UCSD-AML1 (cell line): ENCODE measurements around the gene FOXO6.

Source experiments
- DNase-seq: peaks from one replicate; lab custom pipeline; 2025; ENCODE audit not compliant: unreplicated experiment; lab: John Stamatoyannopoulos, UW

Gene FOXO6

GRCh38 chr1:41400225-41400624 is 39.0 kb downstream of the FOXO6 start:
- DNase-seq: no peak

DNA sequence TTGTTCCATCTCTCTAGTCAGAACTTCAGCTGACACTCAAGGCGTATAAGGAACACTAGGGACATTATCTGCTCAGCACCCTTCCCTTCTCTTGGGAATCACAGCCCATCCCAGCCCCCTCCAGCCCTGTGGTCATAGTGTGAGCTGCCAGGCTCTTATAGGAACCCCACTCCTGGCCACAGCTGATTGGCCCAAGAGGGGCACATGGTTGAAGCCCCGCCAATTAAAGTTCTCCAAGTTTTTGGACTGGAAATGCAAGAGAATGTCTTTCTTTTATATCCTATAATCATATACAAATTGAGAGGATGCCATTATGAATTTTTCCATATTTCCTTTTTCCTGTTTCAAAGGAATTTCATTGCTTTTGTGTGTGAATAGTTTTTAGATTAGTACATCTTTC is 40.7 kb downstream of the FOXO6 start:
- DNase-seq: no peak

DNA sequence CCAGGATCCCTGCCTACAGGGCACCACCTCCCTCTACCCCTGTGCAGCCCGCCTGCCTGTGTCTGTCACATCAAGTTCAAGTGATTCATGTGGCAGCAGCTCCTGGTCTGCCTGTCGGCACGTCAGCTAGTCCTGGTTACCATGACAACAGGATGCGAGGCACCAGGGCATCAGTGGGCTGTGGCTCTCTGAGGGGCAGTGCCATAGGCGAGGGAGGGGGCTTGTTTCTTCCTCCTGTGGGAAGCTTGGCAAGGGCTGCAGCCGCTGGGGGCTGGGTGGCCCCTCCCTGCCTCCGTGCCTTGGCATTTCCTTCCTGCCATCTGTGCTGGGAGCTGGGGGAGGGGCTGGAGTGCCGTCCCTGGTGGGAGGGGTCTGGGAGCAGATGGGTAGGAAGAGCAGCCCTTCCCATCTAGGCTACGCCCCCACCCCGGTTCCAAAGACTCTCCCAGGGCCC is 43.1 kb downstream of the FOXO6 start:
- DNase-seq: peak; percentile 63

DNA sequence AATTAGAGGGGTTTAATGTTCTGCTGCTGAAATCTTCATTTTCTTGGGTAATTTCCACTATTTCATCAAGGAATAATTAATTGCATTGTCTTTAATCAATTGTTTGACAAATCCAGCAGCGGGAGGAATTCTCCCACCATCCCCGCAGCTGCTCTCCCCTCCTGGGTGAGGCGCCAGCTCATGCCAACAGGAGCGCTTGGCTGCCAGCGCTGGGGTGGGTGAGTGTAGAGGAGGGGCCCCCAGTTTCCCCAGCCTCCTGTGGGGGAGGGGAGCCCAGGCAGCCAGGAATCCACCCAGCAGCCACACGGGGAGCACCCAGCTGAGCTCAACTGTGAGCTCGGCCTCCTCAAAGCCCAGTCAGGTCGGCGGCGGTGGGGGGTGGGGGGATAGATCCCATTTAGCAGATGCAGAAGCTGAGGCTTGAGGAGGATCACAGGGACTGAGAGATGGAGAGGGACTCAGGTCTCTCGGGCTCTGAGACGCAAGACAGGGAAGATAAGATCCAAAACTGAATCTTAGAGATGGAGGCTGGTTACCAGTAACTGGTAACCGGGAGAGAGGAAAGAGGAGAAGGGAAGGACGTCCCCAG is 46.5 kb downstream of the FOXO6 start:
- DNase-seq: no peak

- DNase-seq: no peak
Observed at GRCh38 chr1:41408691-41409090, 47.5 kb downstream of the FOXO6 start.

GRCh38 chr1:41409825-41410224 is 48.6 kb downstream of the FOXO6 start:
- DNase-seq: no peak

DNA sequence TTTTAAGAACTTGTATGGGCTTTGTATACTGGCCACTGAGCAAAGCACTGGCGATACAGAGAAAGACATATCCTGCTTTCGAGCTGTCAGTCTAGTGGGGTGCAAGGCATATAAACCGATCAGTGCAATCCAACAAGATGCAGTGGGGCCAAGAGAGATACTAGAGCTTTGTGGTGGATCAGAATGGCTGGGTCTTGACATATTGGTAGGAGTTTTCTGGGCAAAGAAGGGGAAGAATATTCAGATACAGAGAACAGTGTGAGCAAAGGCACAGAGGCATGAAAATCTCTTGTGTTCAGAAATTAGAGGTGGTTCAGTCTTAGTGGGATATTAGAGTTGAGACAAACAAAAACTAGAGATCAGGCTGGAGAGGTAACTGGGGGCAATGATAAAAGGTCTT is 49.2 kb downstream of the FOXO6 start:
- no peak for DNase-seq

- no peak for DNase-seq
Observed at GRCh38 chr1:41411229-41411628, 50.0 kb downstream of the FOXO6 start.

DNA sequence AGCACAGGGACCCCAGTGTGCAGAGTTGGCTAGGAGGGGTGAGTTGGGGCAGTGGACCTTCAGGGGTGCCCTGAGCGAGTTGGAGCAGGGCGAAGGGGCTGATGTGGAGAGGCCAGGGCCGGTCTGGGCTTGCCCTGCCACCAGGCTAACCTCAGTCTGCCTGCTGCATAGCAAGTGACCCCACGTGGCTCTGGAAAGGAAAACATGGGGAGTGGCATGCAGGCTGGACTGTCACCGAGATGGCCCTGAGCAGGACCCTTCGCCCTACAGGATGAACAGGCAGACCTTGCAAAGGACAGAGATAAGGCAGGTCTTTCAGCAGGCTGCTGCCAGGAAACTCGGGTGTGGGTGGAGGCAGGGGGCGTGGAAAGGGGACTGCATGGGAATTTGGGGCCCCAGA is 51.5 kb downstream of the FOXO6 start:
- DNase-seq: no peak

- DNase-seq: no peak
Observed at GRCh38 chr1:41413748-41414281, 52.6 kb downstream of the FOXO6 start.

GRCh38 chr1:41414296-41414695 is 53.1 kb downstream of the FOXO6 start:
- no peak for DNase-seq

- DNase-seq: no peak
Observed at GRCh38 chr1:41414716-41415306, 53.6 kb downstream of the FOXO6 start.

DNA sequence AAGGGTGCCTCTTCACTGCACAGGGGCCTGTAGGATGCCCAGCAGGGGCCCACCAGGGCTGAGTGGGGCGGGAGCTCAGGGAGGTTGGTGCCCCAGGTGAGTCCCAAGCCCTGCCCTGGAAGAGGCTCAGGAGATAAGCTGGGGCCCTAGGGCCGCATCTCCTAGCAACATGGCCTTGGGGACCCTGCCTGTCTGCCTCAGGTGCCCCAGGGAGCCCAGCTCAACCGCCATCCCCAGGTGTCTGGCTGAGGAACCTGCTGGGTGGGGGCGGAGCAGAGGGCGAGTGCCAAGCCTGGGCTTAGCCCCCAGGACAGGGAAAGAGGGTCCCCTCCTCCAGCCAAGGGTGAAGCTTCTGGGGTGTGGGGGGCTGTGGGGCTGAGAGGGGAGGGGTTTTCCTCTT is 54.8 kb downstream of the FOXO6 start:
- no peak for DNase-seq

DNA sequence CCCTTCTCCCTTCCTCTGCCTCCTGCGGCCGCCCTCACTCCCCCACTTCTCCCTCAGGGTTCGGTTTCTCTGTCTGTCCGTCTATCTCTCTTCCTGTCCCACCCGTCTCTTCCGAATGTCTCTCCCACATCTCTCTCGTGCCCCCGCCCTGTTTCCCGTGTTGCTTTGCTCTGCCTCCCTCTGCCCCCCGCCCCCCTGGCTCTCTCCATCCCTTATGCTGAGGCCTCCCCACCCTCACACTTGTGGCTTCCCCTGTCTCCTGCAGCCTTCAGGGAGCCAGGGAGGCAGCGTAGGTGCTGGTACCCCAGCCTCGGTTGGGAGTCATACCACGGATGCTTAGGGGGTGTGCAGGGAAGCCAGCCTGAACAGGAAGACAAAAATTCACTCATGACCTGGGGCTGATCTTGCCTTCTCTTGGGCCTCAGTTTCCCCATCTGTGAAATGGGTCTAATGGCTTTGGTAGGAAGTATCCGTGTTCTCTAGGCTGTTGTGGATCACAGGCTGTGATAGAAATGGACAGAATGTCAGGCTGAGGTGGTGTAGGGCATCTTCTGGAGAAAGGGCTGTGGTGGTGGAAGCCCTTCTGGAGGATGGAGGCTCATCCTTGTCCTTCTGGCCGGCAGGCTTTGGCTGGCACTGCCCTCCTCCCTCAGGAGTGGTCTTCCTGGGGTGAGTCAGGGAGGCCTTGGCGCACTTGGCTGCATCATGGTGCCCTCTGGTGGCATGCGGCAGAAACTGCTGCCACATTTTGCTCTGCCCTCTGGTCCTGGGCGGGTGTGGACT is 55.5 kb downstream of the FOXO6 start:
- peak; percentile 58 for DNase-seq

GRCh38 chr1:41417335-41417682 is 56.1 kb downstream of the FOXO6 start:
- no peak for DNase-seq

DNA sequence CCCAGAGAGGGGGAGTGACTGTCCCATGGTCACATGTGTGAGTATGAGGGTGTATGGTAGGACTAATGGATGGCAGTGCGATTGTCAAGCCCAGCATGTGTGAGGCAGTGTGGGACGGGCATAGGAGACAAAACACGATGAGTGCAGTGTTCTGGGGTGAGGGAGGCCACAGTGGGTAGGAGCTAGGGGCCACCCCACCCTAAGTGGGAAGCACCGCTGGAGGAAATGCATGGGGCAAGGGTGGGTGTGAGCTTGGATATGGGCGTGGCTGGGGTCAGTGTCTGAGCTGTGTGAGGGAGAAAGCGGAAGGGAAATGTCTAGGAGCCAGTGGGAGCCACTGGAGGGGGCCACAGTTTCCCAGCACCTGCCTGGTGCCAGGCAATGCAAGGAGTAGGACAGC is 56.5 kb downstream of the FOXO6 start:
- DNase-seq: no peak

DNA sequence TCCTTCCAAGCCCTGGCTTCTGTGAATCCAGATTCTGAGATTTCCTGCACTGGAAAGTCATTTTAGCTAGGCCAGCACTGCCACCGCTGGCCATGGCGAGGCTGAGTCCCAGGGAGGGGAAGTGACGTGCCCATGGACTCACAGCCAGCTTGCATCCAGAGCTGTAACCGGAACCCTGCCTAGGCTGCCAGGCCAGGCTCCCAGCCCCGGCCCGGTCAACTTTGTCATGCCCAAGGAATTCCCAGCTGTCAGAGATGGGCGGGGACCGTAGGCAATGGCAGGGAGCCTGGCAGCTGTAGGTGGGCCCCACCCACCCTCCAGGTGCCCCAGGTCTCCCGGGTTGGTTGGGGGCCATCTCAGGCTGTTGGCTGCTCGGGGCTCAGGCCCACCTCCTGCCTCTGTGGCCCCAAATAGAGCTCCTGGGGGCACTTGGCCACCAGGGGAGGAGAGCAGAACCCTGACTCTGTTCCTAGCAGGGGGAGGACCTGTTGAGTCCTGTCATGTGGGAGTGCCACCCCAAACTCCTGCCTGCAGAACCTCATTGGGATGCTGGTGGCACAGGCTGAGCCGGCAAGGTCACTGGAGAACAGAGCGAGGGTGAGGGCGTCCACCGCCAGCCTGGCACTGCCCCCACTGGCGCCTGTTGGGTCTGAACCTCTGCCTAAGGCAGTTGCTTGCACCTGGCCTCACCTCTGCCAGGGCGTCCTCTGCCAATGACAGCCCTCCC is 57.8 kb downstream of the FOXO6 start:
- no peak for DNase-seq

GRCh38 chr1:41419584-41420295 is 58.5 kb downstream of the FOXO6 start:
- DNase-seq: no peak

DNA sequence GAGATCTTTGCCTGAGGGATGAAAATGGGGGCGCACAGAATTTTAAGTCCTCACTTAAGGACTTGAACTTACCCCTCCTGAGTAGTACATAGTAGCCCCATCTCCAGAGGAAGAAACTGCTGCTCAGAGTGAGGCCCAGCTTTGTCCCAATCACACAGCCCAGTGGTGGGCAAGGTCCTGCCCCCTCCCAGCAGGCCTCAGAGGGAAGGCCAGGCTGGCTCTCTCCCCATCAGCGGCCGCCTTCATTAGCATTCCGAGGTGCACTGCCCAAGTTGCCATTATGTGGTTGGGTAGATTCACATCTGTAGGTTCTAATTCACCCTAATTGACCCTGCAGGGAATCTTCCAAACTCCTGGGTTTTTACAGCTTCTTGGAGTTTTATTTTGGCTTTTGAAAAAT is 59.1 kb downstream of the FOXO6 start:
- DNase-seq: no peak

- DNase-seq: no peak
Observed at GRCh38 chr1:41420860-41421259, 59.6 kb downstream of the FOXO6 start.

- no peak for DNase-seq
Observed at GRCh38 chr1:41422306-41422705, 61.1 kb downstream of the FOXO6 start.
